MM.1S (cell line): Measurements from ENCODE around the gene ALKBH5.

Experiments used
- DNase-seq: peaks from one replicate; pipeline ENCODE4 v3.0.0-alpha.2; 2015
- H2AFZ ChIP-seq: fragments of 300-600 bp; sonication (generic); 2 replicates; pipeline ENCODE4 v1.6.0; 2016; ENCODE audit warnings: antibody characterized with exemption, low read length
- H3F3A ChIP-seq: fragments of 300-600 bp; sonication (generic); 2 replicates; pipeline ENCODE4 v1.6.1; 2016; ENCODE audit warnings: mild to moderate bottlenecking, antibody characterized with exemption, low read length, moderate library complexity, mixed read lengths; ENCODE audit not compliant: insufficient read depth
- H3K27ac ChIP-seq: fragments of 300-600 bp; sonication (generic); 2 replicates; pipeline ENCODE4 v1.5.1; 2016; ENCODE audit warnings: mild to moderate bottlenecking, low read length
- H3K27me3 ChIP-seq: fragments of 300-600 bp; sonication (generic); replicated peaks from 2 replicates; pipeline ENCODE4 v1.6.0; 2016; ENCODE audit warnings: low read length; ENCODE audit not compliant: insufficient read depth
- H3K36me3 ChIP-seq: fragments of 300-600 bp; sonication (generic); replicated peaks from 2 replicates; pipeline ENCODE4 v1.6.1; 2016; ENCODE audit warnings: mild to moderate bottlenecking, low read length, mixed read lengths; ENCODE audit not compliant: insufficient read depth
- H3K4me1 ChIP-seq: fragments of 300-600 bp; sonication (generic); 2 replicates; pipeline ENCODE4 v1.6.1; 2016; ENCODE audit warnings: low read length, mixed read lengths
- H3K4me2 ChIP-seq: fragments of 300-600 bp; sonication (generic); 2 replicates; pipeline ENCODE4 v1.6.0; 2016; ENCODE audit warnings: low read depth, low read length
- H3K4me3 ChIP-seq: fragments of 300-600 bp; sonication (generic); 2 replicates; pipeline ENCODE4 v1.5.1; 2016; ENCODE audit warnings: low read length, mixed read lengths
- H3K79me2 ChIP-seq: fragments of 300-600 bp; sonication (generic); 2 replicates; pipeline ENCODE4 v1.6.1; 2016; ENCODE audit warnings: mixed run types, low read length, mixed read lengths
- H3K9ac ChIP-seq: fragments of 300-600 bp; sonication (generic); 2 replicates; pipeline ENCODE4 v1.6.1; 2016; ENCODE audit warnings: low read length, mixed read lengths
- H3K9me2 ChIP-seq: fragments of 300-600 bp; sonication (generic); replicated peaks from 2 replicates; pipeline ENCODE4 v1.6.1; 2016; ENCODE audit warnings: mild to moderate bottlenecking, low read length, mixed read lengths; ENCODE audit not compliant: insufficient read depth
- H3K9me3 ChIP-seq: fragments of 300-600 bp; sonication (generic); replicated peaks from 2 replicates; pipeline ENCODE4 v1.6.1; 2016; ENCODE audit warnings: mild to moderate bottlenecking, low read length, mixed read lengths; ENCODE audit not compliant: insufficient read depth
- H4K20me1 ChIP-seq: fragments of 300-600 bp; sonication (generic); 2 replicates; pipeline ENCODE4 v1.6.1; 2016; ENCODE audit warnings: mild to moderate bottlenecking, low read length, moderate library complexity, mixed read lengths; ENCODE audit not compliant: insufficient read depth
- EZH2 ChIP-seq: fragments of 300-600 bp; sonication (generic); optimal IDR thresholded peaks from 2 replicates; pipeline ENCODE3; 2017; ENCODE audit warnings: low read depth, mild to moderate bottlenecking, antibody characterized with exemption, low read length, mixed read lengths
- EZH2phosphoT487 ChIP-seq: fragments of 300-600 bp; sonication (generic); IDR thresholded peaks from 2 replicates; pipeline ENCODE4 v1.6.1; 2018; ENCODE audit warnings: antibody characterized with exemption, low read length
- TF ChIP-seq, protein P1 (sequence below): fragments of 300-600 bp; sonication (generic); IDR thresholded peaks from 2 replicates; pipeline ENCODE4 v1.5.1; 2016; ENCODE audit warnings: antibody characterized with exemption, low read length, mixed read lengths

ALKBH5 gene

DNA sequence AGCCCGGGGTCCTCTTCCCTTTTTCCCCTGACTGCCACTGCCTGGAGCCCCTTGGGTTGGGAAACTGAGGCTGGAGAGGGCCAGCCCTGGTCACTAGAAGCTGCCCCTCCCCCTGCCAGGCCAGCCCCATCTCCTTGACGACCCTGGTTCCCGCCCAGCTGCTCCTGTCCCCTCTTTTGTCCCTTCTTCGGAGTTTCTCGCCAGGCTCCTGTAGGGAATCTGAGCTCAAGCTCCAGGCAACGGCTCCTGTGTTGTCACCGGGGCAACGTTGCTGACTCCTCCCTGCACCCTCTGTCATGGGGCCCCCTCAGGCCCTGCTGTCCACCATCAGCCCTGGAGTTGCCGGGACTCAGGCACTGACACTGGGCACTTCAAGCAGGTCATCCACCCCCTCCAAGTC is 47.5 kb downstream of the ALKBH5 start:
- Histone ChIP-seq H3K9me2 (no peaks in the 10 kb centered on the region), H3K4me1 (no peaks in the 10 kb centered on the region), H3K27me3 (no peaks in the 10 kb centered on the region), H3K4me3 (no peak overlapping the region), H4K20me1 (no peaks in the 10 kb centered on the region), H3K9me3 (no peaks in the 10 kb centered on the region), H2AFZ (no peak overlapping the region), H3F3A (no peaks in the 10 kb centered on the region), H3K27ac (no peak overlapping the region), H3K9ac (no peak overlapping the region), H3K4me2 (no peak overlapping the region), H3K36me3 (no peaks in the 10 kb centered on the region), H3K79me2 (0 out of 2 replicates have a peak, but pooled peaks cover under 1% of the 10 kb centered on the region)
- DNase-seq, result no peak
- no peak for TF ChIP-seq EZH2

DNA sequence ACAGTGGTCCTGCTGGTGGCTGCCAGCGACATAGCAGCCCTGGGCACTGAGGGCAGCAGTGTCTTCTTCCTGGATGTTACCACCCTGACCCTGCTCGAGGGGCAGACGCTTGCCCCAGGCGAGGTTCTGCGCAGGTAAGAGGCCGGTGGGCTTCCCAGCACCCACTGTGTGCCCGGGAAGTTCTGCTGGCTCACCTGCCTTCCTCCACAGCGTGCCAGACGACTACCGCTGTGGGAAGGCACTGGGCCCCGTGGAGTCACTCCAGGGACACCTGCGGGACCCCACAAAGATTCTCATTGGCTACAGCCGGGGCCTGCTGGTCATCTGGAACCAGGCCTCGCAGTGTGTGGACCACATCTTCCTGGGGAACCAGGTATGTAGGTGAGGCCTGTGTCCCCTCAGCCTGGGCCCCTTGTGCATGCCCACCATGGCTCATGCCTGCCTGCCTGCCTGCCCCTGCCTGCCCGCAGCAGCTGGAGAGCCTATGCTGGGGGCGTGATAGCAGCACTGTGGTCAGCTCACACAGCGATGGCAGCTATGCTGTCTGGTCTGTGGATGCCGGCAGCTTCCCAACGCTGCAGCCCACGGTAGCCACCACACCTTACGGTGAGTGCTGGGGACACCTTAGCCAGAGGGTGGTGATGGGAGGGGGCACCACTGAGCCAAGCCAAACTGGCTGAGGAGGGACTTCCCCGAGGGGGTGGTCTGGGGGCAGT is 50.3 kb downstream of the ALKBH5 start:
- TF ChIP-seq, protein P1, sequence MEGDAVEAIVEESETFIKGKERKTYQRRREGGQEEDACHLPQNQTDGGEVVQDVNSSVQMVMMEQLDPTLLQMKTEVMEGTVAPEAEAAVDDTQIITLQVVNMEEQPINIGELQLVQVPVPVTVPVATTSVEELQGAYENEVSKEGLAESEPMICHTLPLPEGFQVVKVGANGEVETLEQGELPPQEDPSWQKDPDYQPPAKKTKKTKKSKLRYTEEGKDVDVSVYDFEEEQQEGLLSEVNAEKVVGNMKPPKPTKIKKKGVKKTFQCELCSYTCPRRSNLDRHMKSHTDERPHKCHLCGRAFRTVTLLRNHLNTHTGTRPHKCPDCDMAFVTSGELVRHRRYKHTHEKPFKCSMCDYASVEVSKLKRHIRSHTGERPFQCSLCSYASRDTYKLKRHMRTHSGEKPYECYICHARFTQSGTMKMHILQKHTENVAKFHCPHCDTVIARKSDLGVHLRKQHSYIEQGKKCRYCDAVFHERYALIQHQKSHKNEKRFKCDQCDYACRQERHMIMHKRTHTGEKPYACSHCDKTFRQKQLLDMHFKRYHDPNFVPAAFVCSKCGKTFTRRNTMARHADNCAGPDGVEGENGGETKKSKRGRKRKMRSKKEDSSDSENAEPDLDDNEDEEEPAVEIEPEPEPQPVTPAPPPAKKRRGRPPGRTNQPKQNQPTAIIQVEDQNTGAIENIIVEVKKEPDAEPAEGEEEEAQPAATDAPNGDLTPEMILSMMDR, result no peak
- TF ChIP-seq EZH2phosphoT487 (no peak), EZH2 (no peak)
- no peaks in the 10 kb centered on the region for H3K9me2 ChIP-seq
- H3K27ac ChIP-seq, result no peak overlapping the region
- no peaks in the 10 kb centered on the region for H3K9me3 ChIP-seq
- H2AFZ ChIP-seq, result no peak overlapping the region
- H3K36me3 ChIP-seq, result no peaks in the 10 kb centered on the region
- H3K4me3 ChIP-seq, result no peak overlapping the region
- no peaks in the 10 kb centered on the region for H4K20me1 ChIP-seq
- no peaks in the 10 kb centered on the region for H3F3A ChIP-seq
- no peak overlapping the region for H3K4me2 ChIP-seq
- no peaks in the 10 kb centered on the region for H3K27me3 ChIP-seq
- H3K79me2 ChIP-seq, result no peaks in the 10 kb centered on the region
- no peak overlapping the region for H3K9ac ChIP-seq
- H3K4me1 ChIP-seq, result no peaks in the 10 kb centered on the region
- no peak for DNase-seq

DNA sequence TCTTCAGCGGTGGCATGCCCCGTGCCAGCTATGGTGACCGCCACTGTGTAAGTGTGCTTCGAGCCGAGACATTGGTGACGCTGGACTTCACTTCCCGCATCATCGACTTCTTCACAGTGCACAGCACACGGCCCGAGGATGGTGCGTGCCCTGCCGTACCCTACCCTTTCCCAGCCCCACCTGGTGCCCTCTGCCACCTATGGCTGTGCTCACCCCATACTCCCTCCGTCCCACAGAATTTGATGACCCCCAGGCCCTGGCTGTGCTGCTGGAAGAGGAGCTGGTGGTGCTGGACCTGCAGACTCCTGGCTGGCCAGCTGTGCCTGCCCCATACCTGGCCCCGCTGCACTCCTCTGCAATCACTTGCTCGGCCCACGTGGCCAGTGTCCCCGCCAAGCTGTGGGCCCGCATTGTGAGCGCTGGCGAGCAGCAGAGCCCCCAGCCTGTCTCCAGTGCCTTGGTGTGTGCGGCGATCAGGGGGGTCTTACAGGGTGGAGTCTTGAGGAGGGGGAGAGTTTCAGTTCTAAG is 51.3 kb downstream of the ALKBH5 start:
- Histone ChIP-seq H3K27me3 (no peaks in the 10 kb centered on the region), H3K4me3 (no peak overlapping the region), H3K9me2 (no peaks in the 10 kb centered on the region), H3K4me1 (no peaks in the 10 kb centered on the region), H3K9me3 (no peaks in the 10 kb centered on the region), H3K27ac (no peak overlapping the region), H4K20me1 (no peaks in the 10 kb centered on the region), H3F3A (no peaks in the 10 kb centered on the region), H3K36me3 (no peaks in the 10 kb centered on the region), H3K4me2 (no peak overlapping the region), H3K9ac (no peak overlapping the region), H2AFZ (no peak overlapping the region), H3K79me2 (no peaks in the 10 kb centered on the region)
- TF ChIP-seq EZH2phosphoT487 (no peak), EZH2 (no peak)
- TF ChIP-seq, protein P1, result no peak
- DNase-seq, result no peak

DNA sequence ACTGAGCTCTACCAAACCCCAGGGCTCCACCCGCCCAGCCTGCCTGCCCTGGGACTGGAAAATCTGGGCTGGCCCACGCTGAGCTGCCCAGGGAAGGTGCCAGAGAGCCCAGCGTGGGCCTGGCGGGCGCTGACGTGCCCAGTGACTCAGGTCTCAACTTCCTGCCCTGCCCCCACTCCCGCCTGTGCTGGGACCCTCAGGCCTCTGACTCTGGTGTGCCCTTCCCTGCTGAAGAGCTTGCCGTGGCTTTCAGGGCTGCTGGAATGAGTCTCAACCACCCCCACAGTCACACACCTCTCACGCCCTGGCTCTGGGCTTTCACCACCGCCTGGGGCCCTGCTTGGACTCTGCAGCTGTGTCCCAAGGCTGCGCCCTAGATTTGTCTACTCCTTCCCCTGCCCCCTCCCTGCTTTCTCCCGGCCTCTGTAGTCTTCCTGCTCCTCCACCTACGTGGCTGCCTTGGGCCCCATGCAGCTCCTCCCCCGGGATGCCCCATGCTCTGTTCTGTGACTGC is 52.2 kb downstream of the ALKBH5 start:
- Histone ChIP-seq H3K79me2 (no peaks in the 10 kb centered on the region), H3K27me3 (no peaks in the 10 kb centered on the region), H3K4me2 (no peak overlapping the region), H3K4me1 (no peaks in the 10 kb centered on the region), H4K20me1 (no peaks in the 10 kb centered on the region), H3K27ac (no peak overlapping the region), H2AFZ (no peak overlapping the region), H3K4me3 (no peak overlapping the region), H3K9me3 (no peaks in the 10 kb centered on the region), H3F3A (no peaks in the 10 kb centered on the region), H3K9me2 (no peaks in the 10 kb centered on the region), H3K36me3 (no peaks in the 10 kb centered on the region), H3K9ac (no peak overlapping the region)
- TF ChIP-seq, protein P1, result no peak
- TF ChIP-seq EZH2phosphoT487 (no peak), EZH2 (no peak)
- no peak for DNase-seq
